Astrocyte of the cerebellum (primary cell): ENCODE results near the gene CHRNE.
"Not testable (repeated sequence)": the region's sequence is repeated elsewhere in the genome, so short reads cannot be mapped to it uniquely, and the experiment has no call there.

Experiments
- DNase-seq: peaks from one replicate; pipeline ENCODE4 v3.0.0-alpha.2; 2011; ENCODE audit warnings: low read depth
- H3K4me3 ChIP-seq: 2 replicates; pipeline ENCODE4 v1.5.1; 2011; ENCODE audit warnings: mild to moderate bottlenecking, low read depth, low read length, moderate library complexity
- in situ Hi-C: cut with HindIII; loops from 2 replicates; pipeline ENCODE4 v1.10.0; 2017; ENCODE audit warnings: low sequenced_read_pairs
- TF ChIP-seq, protein P1 (sequence below): IDR thresholded peaks from 2 replicates; pipeline ENCODE4 v1.5.1; 2012; ENCODE audit warnings: low read length, low read depth, moderate library complexity, mild to moderate bottlenecking; ENCODE audit errors: missing control alignments

The CHRNE gene

DNA sequence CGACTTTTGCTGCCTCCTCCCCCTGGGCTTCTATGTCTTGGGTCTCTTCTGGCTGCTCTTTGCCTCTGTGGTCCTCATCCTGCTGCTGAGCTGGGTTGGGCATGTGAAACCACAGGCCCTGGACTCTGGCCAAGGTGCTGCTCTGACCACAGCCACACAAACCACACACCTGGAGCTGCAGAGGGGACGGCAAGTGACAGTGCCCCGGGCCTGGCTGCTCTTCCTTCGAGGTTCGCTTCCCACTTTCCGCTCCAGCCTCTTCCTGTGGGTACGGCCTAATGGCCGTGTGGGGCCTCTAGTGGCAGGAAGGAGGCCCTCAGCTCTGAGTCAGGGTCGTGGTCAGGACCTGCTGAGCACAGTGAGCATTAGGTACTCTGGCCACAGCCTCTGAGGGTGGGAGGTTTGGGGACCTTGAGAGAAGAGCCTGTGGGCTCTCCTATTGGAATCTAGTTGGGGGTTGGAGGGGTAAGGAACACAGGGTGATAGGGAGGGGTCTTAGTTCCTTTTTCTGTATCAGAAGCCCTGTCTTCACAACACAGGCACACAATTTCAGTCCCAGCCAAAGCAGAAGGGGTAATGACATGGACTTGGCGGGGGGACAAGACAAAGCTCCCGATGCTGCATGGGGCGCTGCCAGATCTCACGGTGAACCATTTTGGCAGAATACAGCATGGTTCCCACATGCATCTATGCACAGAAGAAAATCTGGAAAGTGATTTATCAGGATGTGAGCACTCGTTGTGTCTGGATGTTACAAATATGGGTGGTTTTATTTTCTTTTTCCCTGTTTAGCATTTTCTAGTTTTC, 31.5 kb upstream of the CHRNE start:
- DNase-seq, result no peak
- H3K4me3 ChIP-seq, result no peak overlapping the region
- in situ Hi-C loops, result no loop called here
- TF ChIP-seq, protein P1, sequence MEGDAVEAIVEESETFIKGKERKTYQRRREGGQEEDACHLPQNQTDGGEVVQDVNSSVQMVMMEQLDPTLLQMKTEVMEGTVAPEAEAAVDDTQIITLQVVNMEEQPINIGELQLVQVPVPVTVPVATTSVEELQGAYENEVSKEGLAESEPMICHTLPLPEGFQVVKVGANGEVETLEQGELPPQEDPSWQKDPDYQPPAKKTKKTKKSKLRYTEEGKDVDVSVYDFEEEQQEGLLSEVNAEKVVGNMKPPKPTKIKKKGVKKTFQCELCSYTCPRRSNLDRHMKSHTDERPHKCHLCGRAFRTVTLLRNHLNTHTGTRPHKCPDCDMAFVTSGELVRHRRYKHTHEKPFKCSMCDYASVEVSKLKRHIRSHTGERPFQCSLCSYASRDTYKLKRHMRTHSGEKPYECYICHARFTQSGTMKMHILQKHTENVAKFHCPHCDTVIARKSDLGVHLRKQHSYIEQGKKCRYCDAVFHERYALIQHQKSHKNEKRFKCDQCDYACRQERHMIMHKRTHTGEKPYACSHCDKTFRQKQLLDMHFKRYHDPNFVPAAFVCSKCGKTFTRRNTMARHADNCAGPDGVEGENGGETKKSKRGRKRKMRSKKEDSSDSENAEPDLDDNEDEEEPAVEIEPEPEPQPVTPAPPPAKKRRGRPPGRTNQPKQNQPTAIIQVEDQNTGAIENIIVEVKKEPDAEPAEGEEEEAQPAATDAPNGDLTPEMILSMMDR, result peak; percentile 63

DNA sequence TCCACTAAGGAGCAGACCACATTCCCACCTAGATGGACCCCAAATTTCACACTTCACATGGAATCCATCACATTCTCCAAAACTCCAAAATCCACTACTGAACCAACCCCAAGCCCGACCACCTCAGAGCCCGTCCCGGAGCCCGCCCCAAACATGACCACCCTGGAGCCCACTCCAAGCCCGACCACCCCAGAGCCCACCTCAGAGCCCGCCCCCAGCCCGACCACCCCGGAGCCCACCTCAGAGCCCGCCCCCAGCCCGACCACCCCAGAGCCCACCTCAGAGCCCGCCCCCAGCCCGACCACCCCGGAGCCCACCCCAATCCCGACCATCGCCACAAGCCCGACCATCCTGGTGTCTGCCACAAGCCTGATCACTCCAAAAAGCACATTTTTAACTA, 30.7 kb upstream of the CHRNE start:
- in situ Hi-C loops, result no loop called here
- no peak overlapping the region for H3K4me3 ChIP-seq
- DNase-seq, result no peak
- TF ChIP-seq, protein P1, result no peak

DNA sequence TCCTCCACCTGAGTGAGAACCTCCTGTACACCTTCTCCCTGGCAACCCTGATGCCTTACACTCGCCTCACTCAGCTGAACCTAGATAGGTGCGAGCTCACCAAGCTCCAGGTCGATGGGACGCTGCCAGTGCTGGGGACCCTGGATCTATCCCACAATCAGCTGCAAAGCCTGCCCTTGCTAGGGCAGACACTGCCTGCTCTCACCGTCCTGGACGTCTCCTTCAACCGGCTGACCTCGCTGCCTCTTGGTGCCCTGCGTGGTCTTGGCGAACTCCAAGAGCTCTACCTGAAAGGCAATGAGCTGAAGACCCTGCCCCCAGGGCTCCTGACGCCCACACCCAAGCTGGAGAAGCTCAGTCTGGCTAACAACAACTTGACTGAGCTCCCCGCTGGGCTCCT, 29.9 kb upstream of the CHRNE start:
- H3K4me3 ChIP-seq, result no peak overlapping the region
- in situ Hi-C loops, result no loop called here
- TF ChIP-seq, protein P1, result no peak

DNA sequence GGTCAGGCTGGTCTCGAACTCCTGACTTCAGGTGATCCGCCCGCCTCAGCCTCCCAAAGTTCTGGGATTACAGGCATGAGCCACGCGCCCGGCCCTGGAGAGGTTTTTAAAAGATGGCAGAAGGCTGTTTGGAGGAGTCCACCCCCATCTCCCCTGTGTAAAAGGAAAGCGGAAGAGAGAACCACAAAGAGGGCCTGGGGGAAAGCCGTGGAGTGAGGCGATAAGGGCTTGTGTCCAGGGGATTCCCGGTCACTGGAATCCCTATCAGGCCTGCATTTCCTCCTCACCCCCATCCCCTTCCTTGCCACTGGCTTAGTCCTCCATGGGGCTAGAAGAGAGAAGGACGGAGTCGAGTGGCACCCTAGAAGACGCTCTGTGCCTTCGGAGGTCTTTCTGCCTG, 29.1 kb upstream of the CHRNE start, which contains the start of gene GP1BA:
TSS of gene GP1BA (plus strand) at position 315 of the 400 bp plus-strand sequence. CDS start 328 bp downstream, outside the sequence.
- DNase-seq, result no peak
- TF ChIP-seq, protein P1, result no peak
- in situ Hi-C loops, result no loop called here
- H3K4me3 ChIP-seq, result no peak within 1 kb of the TSS

More for the DNA sequence above, 29.9 kb upstream of the CHRNE start:
- no peak for DNase-seq

DNA sequence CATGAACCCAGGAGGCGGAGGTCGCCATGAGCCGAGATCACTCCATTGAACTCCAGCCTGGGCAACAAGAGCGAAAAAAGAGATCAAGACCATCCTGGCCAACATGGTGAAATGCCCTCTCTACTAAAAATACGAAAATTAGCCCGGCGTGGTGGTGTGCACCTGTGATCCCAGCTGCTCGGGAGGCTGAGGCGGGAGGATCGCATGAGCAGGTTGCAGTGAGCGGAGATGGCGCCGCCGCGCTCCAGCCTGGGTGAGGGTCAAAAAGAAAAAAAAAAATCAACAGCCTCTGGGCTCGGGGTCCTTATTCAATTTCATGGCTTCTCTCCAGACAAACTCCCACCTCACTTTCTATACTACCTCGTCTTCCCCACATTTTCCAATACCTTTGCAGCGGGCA, 26.0 kb upstream of the CHRNE start:
- in situ Hi-C loops, result no loop called here
- TF ChIP-seq, protein P1, result no peak
- no peak overlapping the region for H3K4me3 ChIP-seq
- DNase-seq, result no peak

DNA sequence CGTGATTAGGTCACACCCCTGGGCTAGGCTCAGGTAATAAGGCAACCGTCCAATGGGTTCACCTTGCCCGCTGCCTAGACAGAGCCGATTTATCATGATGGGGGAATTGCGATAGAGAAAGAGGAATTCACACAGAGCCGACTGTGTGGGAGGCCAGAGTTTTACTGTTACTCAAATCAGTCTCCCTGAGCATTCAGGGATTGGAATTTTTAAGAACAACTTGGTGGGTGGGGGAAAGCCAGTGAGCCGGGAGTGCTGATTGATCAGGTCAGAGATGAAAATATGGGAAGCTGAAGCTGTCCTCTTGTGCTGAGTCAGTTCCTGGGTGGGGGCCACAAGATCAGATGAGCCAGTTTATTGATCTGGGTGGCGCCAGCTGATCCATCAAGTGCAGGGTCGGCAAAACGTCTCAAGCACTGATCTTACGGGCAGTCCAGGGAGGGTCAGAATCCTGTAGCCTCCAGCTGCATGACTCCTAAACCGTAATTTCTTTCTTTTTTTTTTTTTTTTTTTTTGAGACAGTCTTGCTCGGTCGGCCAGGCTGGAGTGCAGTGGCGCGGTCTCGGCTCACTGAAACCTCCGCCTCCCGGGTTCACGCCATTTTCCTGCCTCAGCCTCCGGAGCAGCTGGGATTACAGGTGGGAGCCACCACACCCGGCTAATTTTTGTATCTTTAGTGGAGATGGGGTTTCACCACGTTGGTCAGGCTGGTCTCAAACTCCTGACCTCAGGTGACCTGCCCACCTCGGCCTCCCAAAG, 23.9 kb upstream of the CHRNE start:
- DNase-seq, in situ Hi-C loops: not testable (repeated sequence)

DNA sequence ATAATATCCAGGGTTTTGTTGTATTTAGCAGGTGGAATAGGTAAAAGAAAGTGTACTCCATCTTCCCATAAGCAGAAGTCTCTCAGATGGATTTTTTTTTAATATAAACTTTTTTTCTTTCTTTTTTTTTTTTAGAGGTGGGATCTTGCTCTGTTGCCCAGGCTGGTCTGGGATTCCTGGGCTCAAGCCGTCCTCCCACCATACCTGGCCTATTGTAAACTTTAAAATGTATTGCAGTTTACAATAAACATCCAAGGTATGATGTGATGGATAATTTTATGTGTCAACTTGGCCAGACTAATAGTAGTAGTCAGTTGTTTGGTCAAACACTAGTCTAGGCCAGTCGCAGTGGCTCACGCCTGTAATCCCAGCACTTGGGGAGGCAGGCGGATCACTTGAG, 18.4 kb upstream of the CHRNE start:
- TF ChIP-seq, protein P1, result no peak
- DNase-seq, result no peak
- in situ Hi-C loops, result no loop called here
- no peak overlapping the region for H3K4me3 ChIP-seq

More for the DNA sequence above, 23.9 kb upstream of the CHRNE start:
- not testable (repeated sequence) for H3K4me3 ChIP-seq
